ENCODE measurements around the gene RO60.

Gene RO60

DNA sequence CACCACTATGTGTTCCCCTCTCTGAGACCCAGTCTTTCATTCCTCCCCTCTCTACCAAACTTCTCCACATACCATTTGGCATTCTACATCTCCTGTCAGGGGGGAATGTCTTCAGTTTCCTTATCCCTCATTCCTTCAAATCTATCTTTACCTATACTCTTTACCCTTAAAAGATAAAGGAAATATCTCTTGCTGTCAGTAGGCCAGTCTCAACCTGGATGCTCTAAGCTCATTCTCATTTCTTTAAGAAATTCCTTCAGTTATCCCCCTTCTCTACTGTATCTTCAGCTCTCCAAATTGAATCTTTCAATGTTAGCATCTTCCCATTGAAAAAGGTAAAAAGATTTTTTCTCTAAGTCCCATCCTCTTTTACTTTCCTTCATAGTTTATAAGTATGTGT is 6.5 kb downstream of the RO60 start:
- H3K4me3 Mint-ChIP-seq: no peak overlapping the region
- H3K27ac Mint-ChIP-seq: no peak overlapping the region
- H3K27me3 Mint-ChIP-seq (ENCODE audit: low read depth): no peaks in the 10 kb centered on the region
- peaks cover 43% of the 10 kb centered on the region for H3K36me3 Mint-ChIP-seq (ENCODE audit: low read depth)
- H3K4me1 Mint-ChIP-seq: peaks cover 4% of the 10 kb centered on the region
- TF ChIP-seq, protein P1, sequence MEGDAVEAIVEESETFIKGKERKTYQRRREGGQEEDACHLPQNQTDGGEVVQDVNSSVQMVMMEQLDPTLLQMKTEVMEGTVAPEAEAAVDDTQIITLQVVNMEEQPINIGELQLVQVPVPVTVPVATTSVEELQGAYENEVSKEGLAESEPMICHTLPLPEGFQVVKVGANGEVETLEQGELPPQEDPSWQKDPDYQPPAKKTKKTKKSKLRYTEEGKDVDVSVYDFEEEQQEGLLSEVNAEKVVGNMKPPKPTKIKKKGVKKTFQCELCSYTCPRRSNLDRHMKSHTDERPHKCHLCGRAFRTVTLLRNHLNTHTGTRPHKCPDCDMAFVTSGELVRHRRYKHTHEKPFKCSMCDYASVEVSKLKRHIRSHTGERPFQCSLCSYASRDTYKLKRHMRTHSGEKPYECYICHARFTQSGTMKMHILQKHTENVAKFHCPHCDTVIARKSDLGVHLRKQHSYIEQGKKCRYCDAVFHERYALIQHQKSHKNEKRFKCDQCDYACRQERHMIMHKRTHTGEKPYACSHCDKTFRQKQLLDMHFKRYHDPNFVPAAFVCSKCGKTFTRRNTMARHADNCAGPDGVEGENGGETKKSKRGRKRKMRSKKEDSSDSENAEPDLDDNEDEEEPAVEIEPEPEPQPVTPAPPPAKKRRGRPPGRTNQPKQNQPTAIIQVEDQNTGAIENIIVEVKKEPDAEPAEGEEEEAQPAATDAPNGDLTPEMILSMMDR (IDR thresholded peaks at IDR 0.05; ENCODE audit: unreplicated experiment in 3 of 3): no peak
- H3K9me3 Mint-ChIP-seq: no peaks in the 10 kb centered on the region

DNA sequence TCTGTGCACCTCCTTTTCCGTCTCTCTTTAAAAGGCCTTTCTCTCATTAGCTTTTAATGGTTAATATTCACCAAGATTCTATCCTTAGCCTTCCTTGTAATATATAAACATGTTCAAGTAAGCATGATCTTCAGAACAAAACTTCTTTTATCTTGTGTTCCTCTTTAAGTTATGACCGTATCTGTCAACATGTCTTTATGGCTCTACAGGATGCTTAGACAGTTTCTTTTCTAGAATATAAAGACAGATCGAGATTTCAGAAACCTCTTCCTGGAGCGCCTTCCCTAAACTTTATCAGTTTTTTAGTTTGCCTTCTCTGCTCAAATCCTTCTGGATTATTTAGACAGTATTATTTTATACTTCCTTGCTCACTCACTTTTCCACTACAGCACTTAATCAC is 7.2 kb downstream of the RO60 start:
- Mint-ChIP-seq H3K4me3 (no peak overlapping the region), H3K27ac (peak overlapping the region in 1 of 3 experiments; percentile 20), H3K4me1 (no peaks in the 10 kb centered on the region), H3K36me3 (ENCODE audit: low read depth) (peaks cover 43% of the 10 kb centered on the region), H3K9me3 (no peaks in the 10 kb centered on the region), H3K27me3 (ENCODE audit: low read depth) (no peaks in the 10 kb centered on the region)
- TF ChIP-seq, protein P1 (IDR thresholded peaks at IDR 0.05; ENCODE audit: unreplicated experiment in 3 of 3): no peak

DNA sequence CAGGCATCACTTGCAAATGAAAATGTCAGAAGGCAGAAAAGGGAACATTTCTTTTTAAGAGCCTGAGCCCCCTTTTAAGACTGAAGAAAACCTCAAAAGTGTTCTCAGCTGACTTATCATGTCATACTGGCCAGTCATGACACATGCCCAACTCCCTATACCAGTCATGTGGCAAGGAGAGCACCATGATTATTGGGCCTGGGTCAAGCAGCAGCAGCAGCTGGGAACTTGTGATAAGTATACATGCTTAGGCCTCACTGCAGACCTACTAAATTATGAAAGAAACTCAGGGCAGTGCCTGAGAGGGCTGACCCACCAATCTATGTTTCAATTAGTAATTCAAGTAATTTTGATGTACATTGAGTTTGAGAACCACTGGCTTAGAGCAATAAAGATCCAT is 8.6 kb downstream of the RO60 start:
- Mint-ChIP-seq H3K27me3 (ENCODE audit: low read depth) (no peaks in the 10 kb centered on the region), H3K36me3 (ENCODE audit: low read depth) (peaks cover 42% of the 10 kb centered on the region), H3K4me3 (no peak overlapping the region), H3K9me3 (no peaks in the 10 kb centered on the region), H3K27ac (no peak overlapping the region), H3K4me1 (no peaks in the 10 kb centered on the region)
- TF ChIP-seq, protein P1 (IDR thresholded peaks at IDR 0.05; ENCODE audit: unreplicated experiment in 3 of 3): no peak

DNA sequence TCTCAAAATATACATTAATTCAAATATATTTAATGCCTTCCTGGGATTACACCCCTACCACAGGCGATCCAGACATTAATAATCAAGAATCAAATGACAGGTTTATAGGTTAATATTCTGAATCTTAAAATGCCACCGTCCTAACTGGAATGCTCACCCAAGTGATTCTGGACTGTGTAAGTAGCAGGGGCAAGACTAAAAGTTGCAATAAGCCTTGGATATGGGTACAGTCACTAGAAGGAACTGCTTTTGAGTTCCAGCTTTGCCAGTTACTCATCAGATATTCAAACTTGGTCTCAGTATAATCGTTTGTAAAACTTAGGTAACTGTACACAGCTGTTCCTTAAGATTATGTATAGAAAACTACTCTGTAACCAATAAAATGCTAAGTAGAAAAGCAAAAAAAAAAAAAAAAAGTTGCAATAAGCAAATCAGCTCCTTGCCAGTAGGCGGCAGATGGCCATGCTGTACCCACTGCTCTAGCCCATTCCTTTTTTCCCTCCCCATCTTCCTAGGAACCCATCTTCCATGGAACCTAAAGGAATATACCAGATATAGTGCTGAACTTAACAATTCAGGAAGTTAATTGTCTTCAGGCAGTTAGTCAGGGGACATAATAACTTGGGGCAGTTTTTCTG is 10.5 kb downstream of the RO60 start:
- TF ChIP-seq, protein P1 (IDR thresholded peaks at IDR 0.05; ENCODE audit: unreplicated experiment in 3 of 3): peak in 1 of 3 experiments; percentile 10
- peaks cover 43% of the 10 kb centered on the region for H3K36me3 Mint-ChIP-seq (ENCODE audit: low read depth)
- H3K4me3 Mint-ChIP-seq: no peak overlapping the region
- H3K9me3 Mint-ChIP-seq: no peaks in the 10 kb centered on the region
- no peaks in the 10 kb centered on the region for H3K4me1 Mint-ChIP-seq
- H3K27ac Mint-ChIP-seq: peak overlapping the region in 1 of 3 experiments; percentile 59
- no peaks in the 10 kb centered on the region for H3K27me3 Mint-ChIP-seq (ENCODE audit: low read depth)

DNA sequence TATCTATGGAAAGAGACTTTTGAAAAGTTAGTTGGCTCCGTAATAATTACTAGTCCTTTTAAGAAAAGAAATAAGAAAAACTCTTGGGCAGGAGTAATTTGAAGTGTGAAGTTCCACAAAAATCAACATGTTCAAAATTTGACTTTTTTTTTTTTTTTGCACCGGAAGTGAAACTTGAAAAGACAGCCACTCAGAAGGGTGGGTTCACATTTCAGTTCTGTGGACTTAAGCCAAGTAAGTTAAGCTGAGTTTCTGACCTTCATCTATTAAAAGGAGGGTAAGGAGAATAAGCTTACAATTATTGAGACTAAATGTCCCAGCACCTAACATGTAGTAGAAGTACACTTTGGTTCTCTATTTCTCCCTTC is 11.0 kb downstream of the RO60 start:
- no peaks in the 10 kb centered on the region for H3K27me3 Mint-ChIP-seq (ENCODE audit: low read depth)
- peaks cover 46% of the 10 kb centered on the region for H3K36me3 Mint-ChIP-seq (ENCODE audit: low read depth)
- no peaks in the 10 kb centered on the region for H3K9me3 Mint-ChIP-seq
- TF ChIP-seq, protein P1 (IDR thresholded peaks at IDR 0.05; ENCODE audit: unreplicated experiment in 3 of 3): no peak
- peak overlapping the region in 1 of 3 experiments; percentile 59 for H3K27ac Mint-ChIP-seq
- no peaks in the 10 kb centered on the region for H3K4me1 Mint-ChIP-seq
- H3K4me3 Mint-ChIP-seq: no peak overlapping the region

DNA sequence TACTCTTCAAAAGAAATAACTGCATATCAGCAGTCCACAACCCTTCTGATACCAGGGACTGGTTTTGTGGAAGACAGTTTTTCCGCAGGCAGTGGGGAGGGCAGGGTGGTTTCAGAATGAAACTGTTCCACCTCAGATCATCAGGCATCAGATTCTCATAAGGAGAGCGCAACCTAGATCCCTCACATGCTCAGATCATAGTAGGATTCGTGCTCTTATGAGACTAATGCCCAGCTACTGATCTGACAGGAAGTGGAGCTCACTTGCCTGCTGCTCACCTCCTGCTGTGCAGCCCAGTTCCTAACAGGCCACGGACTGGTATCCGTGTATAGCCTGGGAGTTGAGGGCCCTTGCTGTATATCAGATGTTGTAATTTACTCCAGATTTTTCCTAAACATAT is 11.5 kb downstream of the RO60 start:
- Mint-ChIP-seq H3K36me3 (ENCODE audit: low read depth) (peaks cover 49% of the 10 kb centered on the region), H3K9me3 (no peaks in the 10 kb centered on the region), H3K27me3 (ENCODE audit: low read depth) (no peaks in the 10 kb centered on the region), H3K27ac (no peak overlapping the region), H3K4me3 (no peak overlapping the region), H3K4me1 (no peaks in the 10 kb centered on the region)
- TF ChIP-seq, protein P1 (IDR thresholded peaks at IDR 0.05; ENCODE audit: unreplicated experiment in 3 of 3): no peak

Data from nephron (organoid).